Pancreas (tissue), 10 donors: Measurements from ENCODE around the gene PHIP. TPM values are rescaled to one million over a fixed set of nuclear protein-coding genes. Genes with fewer than 3 reads are reported as not detected.

ENCODE experiments used
- ATAC-seq, 4 donors: fragments of 200-7000 bp; cut with Tn5 transposase; one replicate each; pipeline versions ENCODE4 v1.8.0 to v1.9.1; 2020; ENCODE audit warnings: mild to moderate bottlenecking in 4 of 4, moderate library complexity in 4 of 4
- DNase-seq, 6 donors: peaks; one replicate each; pipeline ENCODE4 v3.0.0-alpha.2; 2020
- FAIRE-seq: peaks from 2 replicates; lab custom pipeline; 2012; peaks lifted over from hg19 to GRCh38; lab: Jason Lieb, UNC
- H3K27ac ChIP-seq, 4 donors: fragments of 200-600 bp; sonication (generic); 1 replicate in 3 of 4; 2 replicates in 1 of 4; pipeline versions ENCODE4 v1.5.0 to v1.8.0; 2020
- H3K27me3 ChIP-seq, 4 donors: fragments of 200-600 bp; one replicate each; pipeline ENCODE4 v1.8.0; 2021
- H3K36me3 ChIP-seq, 3 donors: fragments of 200-600 bp; sonication (generic) in 1 of 3; one replicate each; pipeline versions ENCODE4 v1.5.0 to v1.8.0; 2020 to 2021
- H3K4me1 ChIP-seq, 3 donors: fragments of 200-600 bp; one replicate each; pipeline ENCODE4 v1.8.0; 2021
- H3K4me3 ChIP-seq, 4 donors: fragments of 200-600 bp; sonication (generic) in 2 of 4; one replicate each; pipeline versions ENCODE4 v1.5.0 to v1.8.0; 2020 to 2021
- H3K9me3 ChIP-seq, 4 donors: fragments of 200-600 bp; one replicate each; pipeline ENCODE4 v1.8.0; 2021
- CTCF ChIP-seq, 4 donors: fragments of 200-600 bp; sonication (generic) in 3 of 4; IDR thresholded peaks; one replicate each; pipeline versions ENCODE4 v1.5.0 to v1.8.0; 2021; ENCODE audit warnings: antibody characterized with exemption in 4 of 4
- WGBS, 2 donors: extraction: QIAGEN DNeasy Blood & Tissue Kit; methylation state at CpG; one replicate each; pipeline ENCODE4 v1.1.7; 2013; 5-methylcytosine and 5-hydroxymethylcytosine counted together
- intact Hi-C, 3 donors: fragments of 100-400 bp; cut with DNase I; formaldehyde crosslinking; loops; one replicate each; pipeline versions ENCODE4 v1.11.1 to v1.14.2; 2022
- polyA plus RNA-seq, 2 donors: library from polyadenylated mRNA; stranded (reverse); fragments of 200-250 nt; gene quantifications; one replicate each; pipeline ENCODE4 v1.2.3, GENCODE V29; 2013
- total RNA-seq, 6 donors: library from RNA; stranded (reverse); fragmentation: NEBNext Ultra II Directional in 4 of 6; extraction: Animal tissue kit (Norgen Biotek cat#: 25700) in 4 of 6; gene quantifications; one replicate each; pipeline versions ENCODE4 v1.2.1 to v1.2.4, GENCODE V29; 2021 to 2023
- donor health status: healthy with polysubstance abuse.
- donor health status: DM: no; HTN: no; CAD: no; lungs with moderate emphysema.
- donor health status: DM: no; HTN: no; CAD: no.
- donor health status: control.
- donor health status: control.
- donor health status: Bipolar disorder and iron deficiency.
- donor health status: DM: yes; HTN: yes; CAD: no.
- donor health status: DM: no; HTN: no; CAD: no.
- donor health status: DM: no; HTN: no; CAD: no.
- donor health status: DM: yes; HTN: yes; CAD: no.

The PHIP gene
- total and polyA plus RNA-seq, 8 donors, result 8.3 to 17.9 (median 11.0) TPM

- WGBS, 2 donors, result 95 to 97% methylated on average over 4 of the region's 4 CpGs
- Histone ChIP-seq H3K4me1 (no peaks in the 10 kb centered on the region), H3K4me3 (no peak overlapping the region), H3K27ac (no peak overlapping the region), H3K27me3 (no peaks in the 10 kb centered on the region), H3K36me3 (peaks cover 0 to 70% (median 9%) of the 10 kb centered on the region in 3 donors), H3K9me3 (no peaks in the 10 kb centered on the region)
- TF ChIP-seq CTCF (IDR thresholded peaks at IDR 0.05), result no peak
- DNase-seq (no peak), FAIRE-seq (no peak), ATAC-seq (no peak)
- intact Hi-C loops, result no loop called here
Observed at GRCh38 chr6:78954740-78955139, 123.3 kb downstream of the PHIP start.

- H3K27ac ChIP-seq, result no peak overlapping the region
- H3K27me3 ChIP-seq, result no peaks in the 10 kb centered on the region
- no peak for TF ChIP-seq CTCF (IDR thresholded peaks at IDR 0.05)
- no peak for ATAC-seq
- no peak for FAIRE-seq
- H3K9me3 ChIP-seq, result no peaks in the 10 kb centered on the region
- 98% methylated on average over 8 of the region's 8 CpGs for WGBS, 2 donors
- H3K36me3 ChIP-seq, result peaks cover 0 to 80% (median 19%) of the 10 kb centered on the region in 3 donors
- H3K4me3 ChIP-seq, result no peak overlapping the region
- no peak for DNase-seq
- H3K4me1 ChIP-seq, result no peaks in the 10 kb centered on the region
- intact Hi-C loops, result no loop called here
Observed at GRCh38 chr6:78953798-78954197, 124.3 kb downstream of the PHIP start.

- intact Hi-C loops, result no loop called here
- no peaks in the 10 kb centered on the region for H3K9me3 ChIP-seq
- WGBS, 2 donors, result 100% methylated on average over 1 of the region's 1 CpG
- no peak for ATAC-seq
- H3K27me3 ChIP-seq, result no peaks in the 10 kb centered on the region
- H3K36me3 ChIP-seq, result peaks cover 0 to 80% (median 21%) of the 10 kb centered on the region in 3 donors
- H3K4me3 ChIP-seq, result no peak overlapping the region
- no peaks in the 10 kb centered on the region for H3K4me1 ChIP-seq
- TF ChIP-seq CTCF (IDR thresholded peaks at IDR 0.05), result no peak
- no peak for FAIRE-seq
- DNase-seq, result no peak
- H3K27ac ChIP-seq, result no peak overlapping the region
Observed at GRCh38 chr6:78952362-78952761, 125.7 kb downstream of the PHIP start.

- DNase-seq (no peak), FAIRE-seq (no peak), ATAC-seq (no peak)
- Histone ChIP-seq H3K27ac (no peak overlapping the region), H3K4me3 (no peak overlapping the region), H3K27me3 (no peaks in the 10 kb centered on the region), H3K9me3 (no peaks in the 10 kb centered on the region), H3K36me3 (peaks cover 5 to 89% (median 27%) of the 10 kb centered on the region in 3 donors), H3K4me1 (no peaks in the 10 kb centered on the region)
- intact Hi-C loops, result no loop called here
- WGBS, 2 donors, result 99 to 100% methylated on average over 3 of the region's 3 CpGs
- TF ChIP-seq CTCF (IDR thresholded peaks at IDR 0.05), result no peak
Observed at GRCh38 chr6:78948785-78949184, 129.3 kb downstream of the PHIP start.

- no peak overlapping the region for H3K27ac ChIP-seq
- no peaks in the 10 kb centered on the region for H3K4me1 ChIP-seq
- no peak for TF ChIP-seq CTCF (IDR thresholded peaks at IDR 0.05)
- H3K9me3 ChIP-seq, result no peaks in the 10 kb centered on the region
- H3K36me3 ChIP-seq, result peaks cover 5 to 89% (median 22%) of the 10 kb centered on the region in 3 donors
- no peak overlapping the region for H3K4me3 ChIP-seq
- no peak for DNase-seq
- WGBS, 2 donors, result 98 to 99% methylated on average over 2 of the region's 2 CpGs
- ATAC-seq, result no peak
- H3K27me3 ChIP-seq, result no peaks in the 10 kb centered on the region
- no peak for FAIRE-seq
- intact Hi-C loops, result no loop called here
Observed at GRCh38 chr6:78947962-78948361, 130.1 kb downstream of the PHIP start.
